OCI-LY3 (cell line): ENCODE results near the gene DCTN5.
"Not testable (repeated sequence)": the region's sequence is repeated elsewhere in the genome, so short reads cannot be mapped to it uniquely, and the experiment has no call there.

ENCODE experiments used
- H2AFZ ChIP-seq: fragments of 200-600, 300-600 bp; shearing (Covaris generic); 2 replicates; pipeline ENCODE4 v1.6.0; 2014; ENCODE audit warnings: antibody characterized with exemption, low read depth, low read length
- H3K27ac ChIP-seq: fragments of 200-600, 300-600 bp; sonication (generic); 2 replicates; pipeline ENCODE4 v1.5.1; 2014; ENCODE audit warnings: mild to moderate bottlenecking, low read length, moderate library complexity, mixed read lengths
- H3K27me3 ChIP-seq: fragments of 200-600, 300-600 bp; sonication (generic); 2 replicates; pipeline ENCODE4 v1.6.1; 2014; ENCODE audit warnings: low read depth, low read length, mixed read lengths
- H3K36me3 ChIP-seq: fragments of 200-600, 300-600 bp; sonication (generic); replicated peaks from 2 replicates; pipeline ENCODE3; 2014; ENCODE audit warnings: low read depth, low read length, mixed read lengths
- H3K4me1 ChIP-seq: fragments of 300-600, 200-600 bp; sonication (generic); 2 replicates; pipeline ENCODE4 v1.6.1; 2014; ENCODE audit warnings: low read length, mixed read lengths
- H3K4me2 ChIP-seq: fragments of 200-600, 300-600 bp; sonication (generic); 2 replicates; pipeline ENCODE4 v1.6.1; 2014; ENCODE audit warnings: low read length, mixed read lengths
- H3K4me3 ChIP-seq: fragments of 300-600, 200-600 bp; sonication (generic); 2 replicates; pipeline ENCODE4 v1.5.1; 2014; ENCODE audit warnings: antibody characterized with exemption, mild to moderate bottlenecking, low read length, moderate library complexity
- H3K79me2 ChIP-seq: fragments of 300-600, 200-600 bp; shearing (Covaris generic); 2 replicates; pipeline ENCODE4 v1.6.1; 2014; ENCODE audit warnings: mild to moderate bottlenecking, low read length, mixed read lengths
- H3K9ac ChIP-seq: fragments of 300-600, 200-600 bp; shearing (Covaris generic); 2 replicates; pipeline ENCODE4 v1.6.0; 2014; ENCODE audit warnings: mild to moderate bottlenecking, low read length, moderate library complexity
- H3K9me3 ChIP-seq: fragments of 200-600, 300-600 bp; shearing (Covaris generic); 2 replicates; pipeline ENCODE4 v1.6.1; 2014; ENCODE audit warnings: low read length, mixed read lengths; ENCODE audit not compliant: insufficient read depth
- H4K20me1 ChIP-seq: fragments of 200-600, 300-600 bp; sonication (generic); 2 replicates; pipeline ENCODE4 v1.6.1; 2016; ENCODE audit warnings: low read length, mixed read lengths; ENCODE audit not compliant: insufficient read depth
- EZH2phosphoT487 ChIP-seq: fragments of 200-600 bp; shearing (Covaris generic); IDR thresholded peaks from 2 replicates; pipeline ENCODE4 v1.6.1; 2018; ENCODE audit warnings: antibody characterized with exemption, mixed run types, low read depth
- TF ChIP-seq, protein P1 (sequence below): fragments of 200-600, 300-600 bp; sonication (generic); IDR thresholded peaks from 2 replicates; pipeline ENCODE4 v1.5.1; 2014; ENCODE audit warnings: antibody characterized with exemption, low read length, low read depth

The DCTN5 gene

DNA sequence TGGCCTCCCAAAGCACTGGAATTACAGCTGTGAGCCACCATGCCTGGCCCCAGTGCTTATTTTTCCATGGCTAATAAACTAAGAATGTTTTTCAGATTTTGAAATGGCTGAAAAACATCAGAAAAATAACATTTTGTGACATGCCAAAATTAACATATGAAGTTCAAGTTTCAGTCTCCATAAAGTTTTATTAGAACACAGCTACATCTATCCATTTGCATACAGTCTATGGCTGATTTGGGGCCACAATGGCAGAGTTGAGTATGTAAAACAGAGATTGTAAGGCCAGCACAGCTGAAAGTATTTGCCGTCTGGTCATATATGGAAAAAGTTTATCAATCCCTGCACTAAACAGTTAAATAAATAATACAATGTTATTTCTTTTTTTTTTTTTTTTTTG is 31.3 kb upstream of the DCTN5 start:
- H3K27me3 ChIP-seq, result no peaks in the 10 kb centered on the region
- H3K9ac ChIP-seq, result no peak overlapping the region
- H3K79me2 ChIP-seq, result no peaks in the 10 kb centered on the region
- peaks cover 11% of the 10 kb centered on the region for H3K36me3 ChIP-seq
- H2AFZ ChIP-seq, result no peak overlapping the region
- H3K4me1 ChIP-seq, result no peaks in the 10 kb centered on the region
- no peaks in the 10 kb centered on the region for H3K9me3 ChIP-seq
- no peak overlapping the region for H3K27ac ChIP-seq
- TF ChIP-seq EZH2phosphoT487, result no peak
- TF ChIP-seq, protein P1, sequence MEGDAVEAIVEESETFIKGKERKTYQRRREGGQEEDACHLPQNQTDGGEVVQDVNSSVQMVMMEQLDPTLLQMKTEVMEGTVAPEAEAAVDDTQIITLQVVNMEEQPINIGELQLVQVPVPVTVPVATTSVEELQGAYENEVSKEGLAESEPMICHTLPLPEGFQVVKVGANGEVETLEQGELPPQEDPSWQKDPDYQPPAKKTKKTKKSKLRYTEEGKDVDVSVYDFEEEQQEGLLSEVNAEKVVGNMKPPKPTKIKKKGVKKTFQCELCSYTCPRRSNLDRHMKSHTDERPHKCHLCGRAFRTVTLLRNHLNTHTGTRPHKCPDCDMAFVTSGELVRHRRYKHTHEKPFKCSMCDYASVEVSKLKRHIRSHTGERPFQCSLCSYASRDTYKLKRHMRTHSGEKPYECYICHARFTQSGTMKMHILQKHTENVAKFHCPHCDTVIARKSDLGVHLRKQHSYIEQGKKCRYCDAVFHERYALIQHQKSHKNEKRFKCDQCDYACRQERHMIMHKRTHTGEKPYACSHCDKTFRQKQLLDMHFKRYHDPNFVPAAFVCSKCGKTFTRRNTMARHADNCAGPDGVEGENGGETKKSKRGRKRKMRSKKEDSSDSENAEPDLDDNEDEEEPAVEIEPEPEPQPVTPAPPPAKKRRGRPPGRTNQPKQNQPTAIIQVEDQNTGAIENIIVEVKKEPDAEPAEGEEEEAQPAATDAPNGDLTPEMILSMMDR, result no peak
- no peaks in the 10 kb centered on the region for H4K20me1 ChIP-seq
- H3K4me3 ChIP-seq, result no peak overlapping the region
- H3K4me2 ChIP-seq, result no peak overlapping the region

DNA sequence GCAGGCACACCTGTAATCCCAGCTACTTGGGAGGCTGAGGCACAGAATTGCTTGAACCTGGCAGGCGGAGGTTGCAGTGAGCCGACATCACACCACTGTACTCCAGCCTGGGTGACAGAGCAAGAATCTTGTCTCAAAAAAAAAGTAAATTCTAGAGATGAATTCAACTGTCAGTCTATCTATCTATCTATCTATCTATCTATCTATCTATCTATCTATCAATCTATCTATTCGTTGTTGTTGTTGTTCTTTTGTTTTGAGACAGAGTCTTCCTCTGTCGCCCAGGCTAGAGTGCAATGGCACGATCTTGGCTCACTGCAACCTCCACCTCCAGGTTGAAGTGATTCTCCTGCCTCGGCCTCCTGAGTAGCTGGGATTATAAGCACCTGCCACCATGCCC is 30.4 kb upstream of the DCTN5 start:
- not testable (repeated sequence) for H2AFZ ChIP-seq, H3K4me2 ChIP-seq, H3K9me3 ChIP-seq, H3K4me3 ChIP-seq, H3K9ac ChIP-seq, H3K4me1 ChIP-seq, H3K27me3 ChIP-seq, H3K79me2 ChIP-seq, H4K20me1 ChIP-seq, H3K27ac ChIP-seq
- H3K36me3 ChIP-seq, result peaks cover 13% of the 10 kb centered on the region

DNA sequence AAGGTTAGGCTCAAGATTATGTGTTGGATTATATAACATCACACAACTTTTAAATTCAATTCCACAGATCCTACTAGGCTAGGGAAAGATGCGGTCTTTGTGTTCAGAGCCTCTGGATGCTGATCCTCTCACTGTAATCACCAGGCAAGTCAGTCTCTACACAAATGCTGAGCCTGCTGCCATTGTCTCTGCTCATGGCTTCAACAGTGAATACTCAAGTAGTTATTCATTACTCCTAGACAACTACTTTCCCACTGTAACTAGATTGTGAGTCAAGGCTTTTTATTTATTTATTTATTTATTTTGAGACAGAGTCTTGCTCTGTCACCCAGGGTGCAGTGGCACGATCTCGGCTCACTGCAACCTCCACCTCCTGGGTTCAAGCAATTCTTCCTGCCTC is 29.3 kb upstream of the DCTN5 start:
- H3K27me3 ChIP-seq, result no peaks in the 10 kb centered on the region
- no peak for TF ChIP-seq EZH2phosphoT487
- TF ChIP-seq, protein P1, result no peak
- no peaks in the 10 kb centered on the region for H3K79me2 ChIP-seq
- H3K4me1 ChIP-seq, result no peaks in the 10 kb centered on the region
- H3K9me3 ChIP-seq, result no peaks in the 10 kb centered on the region
- no peak overlapping the region for H3K27ac ChIP-seq
- no peak overlapping the region for H3K9ac ChIP-seq
- no peak overlapping the region for H3K4me2 ChIP-seq
- no peak overlapping the region for H2AFZ ChIP-seq
- H3K4me3 ChIP-seq, result no peak overlapping the region
- H4K20me1 ChIP-seq, result no peaks in the 10 kb centered on the region
- H3K36me3 ChIP-seq, result peaks cover 20% of the 10 kb centered on the region

DNA sequence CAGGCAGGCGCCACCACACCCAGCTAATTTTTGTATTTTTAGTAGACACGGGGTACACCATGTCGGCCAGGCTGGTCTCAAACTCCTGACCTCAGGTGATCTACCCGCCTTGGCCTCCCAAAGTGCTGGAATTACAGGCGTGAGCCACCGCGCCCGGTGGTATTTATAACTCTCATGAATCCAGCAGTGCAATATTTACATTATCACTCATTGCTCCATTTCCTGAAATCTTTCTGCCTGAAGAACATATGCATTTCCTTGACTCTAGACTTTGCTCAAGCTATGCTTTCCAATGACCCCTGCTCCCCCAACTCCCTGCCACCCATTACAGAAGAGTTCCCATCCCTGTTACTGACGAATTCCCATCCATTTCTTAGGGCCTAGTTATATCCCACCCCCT is 25.5 kb upstream of the DCTN5 start:
- TF ChIP-seq EZH2phosphoT487, result no peak
- TF ChIP-seq, protein P1, result no peak
- Histone ChIP-seq H3K4me1 (no peaks in the 10 kb centered on the region), H3K27ac (no peak overlapping the region), H2AFZ (no peak overlapping the region), H3K4me3 (no peak overlapping the region), H3K9ac (no peak overlapping the region), H3K4me2 (no peak overlapping the region), H3K9me3 (no peaks in the 10 kb centered on the region), H3K27me3 (no peaks in the 10 kb centered on the region), H4K20me1 (no peaks in the 10 kb centered on the region), H3K36me3 (peaks cover 26% of the 10 kb centered on the region), H3K79me2 (no peaks in the 10 kb centered on the region)

DNA sequence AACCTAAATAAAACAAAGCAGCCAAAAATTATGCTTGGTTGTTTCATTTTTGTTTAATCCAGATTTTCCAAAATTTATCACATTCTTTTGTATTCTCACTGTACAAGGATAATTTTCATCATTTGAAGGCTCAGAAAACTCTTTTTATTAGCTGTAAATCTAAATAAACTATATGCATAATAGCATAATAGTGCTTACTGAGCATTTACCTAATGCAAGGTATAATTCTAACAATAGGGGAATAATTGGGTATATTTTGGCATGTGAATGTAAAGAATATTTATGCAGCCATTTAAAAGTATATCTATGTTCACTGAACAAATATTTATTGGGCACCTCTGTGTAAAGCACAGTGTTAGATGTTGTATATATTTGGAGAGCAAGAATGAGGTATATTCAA is 17.2 kb upstream of the DCTN5 start:
- H3K36me3 ChIP-seq, result peaks cover 39% of the 10 kb centered on the region

More for the DNA sequence above, 17.2 kb upstream of the DCTN5 start:
- Histone ChIP-seq H2AFZ (no peak overlapping the region), H4K20me1 (no peaks in the 10 kb centered on the region), H3K9ac (no peak overlapping the region), H3K79me2 (no peaks in the 10 kb centered on the region), H3K27me3 (no peaks in the 10 kb centered on the region), H3K4me1 (no peaks in the 10 kb centered on the region), H3K27ac (no peak overlapping the region), H3K9me3 (no peaks in the 10 kb centered on the region), H3K4me2 (no peak overlapping the region), H3K4me3 (no peak overlapping the region)
- no peak for TF ChIP-seq EZH2phosphoT487
- TF ChIP-seq, protein P1, result no peak
